Panc1 (cell line): ENCODE measurements around the gene HGFAC. TPM values are rescaled to one million over a fixed set of nuclear protein-coding genes. Genes with fewer than 3 reads are reported as not detected.

Experiments
- ATAC-seq: fragments of 200-7000 bp; cut with Tn5 transposase; 2 replicates; pipeline ENCODE4 v1.9.1; 2020; ENCODE audit warnings: mild to moderate bottlenecking, moderate library complexity
- BruUV-seq: library from RNA; stranded (reverse); fragments of 400-500 nt; replicated peaks from 2 replicates; lab custom pipeline; 2021; lab: Mats Ljungman, UMichigan
- CTCF ChIA-PET: fragments of 300-600 bp; sonication (Branson Sonifier 250); formaldehyde crosslinking; loops from one replicate; lab custom pipeline; 2022; ENCODE audit warnings: antibody characterized with exemption; lab: Charles Lee
- POLR2A ChIA-PET: fragments of 300-600 bp; sonication (Branson Sonifier 250); formaldehyde crosslinking; loops from one replicate; lab custom pipeline; 2022; ENCODE audit warnings: antibody characterized with exemption; lab: Charles Lee
- DNase-seq: peaks from one replicate; pipeline ENCODE4 v3.0.0-alpha.2; 2010; ENCODE audit warnings: low read depth, low spot score
- H3K27ac ChIP-seq: 2 replicates; pipeline ENCODE4 v1.5.1; 2011; ENCODE audit warnings: mild to moderate bottlenecking, low read length, inconsistent platforms
- H3K27me3 ChIP-seq: fragments of 200-500 bp; sonication (Bioruptor generic); 2 replicates; pipeline ENCODE4 v1.6.0; 2014; ENCODE audit warnings: low read length, inconsistent platforms; ENCODE audit not compliant: control insufficient read depth, insufficient read depth
- H3K36me3 ChIP-seq: fragments of 200-500 bp; sonication (Bioruptor generic); 2 replicates; pipeline ENCODE4 v1.5.1; 2014; ENCODE audit warnings: inconsistent platforms, mild to moderate bottlenecking, low read length, moderate library complexity; ENCODE audit not compliant: control insufficient read depth, insufficient read depth
- H3K4me1 ChIP-seq: 2 replicates; pipeline ENCODE4 v1.5.1; 2011; ENCODE audit warnings: inconsistent platforms, mild to moderate bottlenecking, low read length, moderate library complexity; ENCODE audit not compliant: control insufficient read depth, insufficient read depth
- H3K4me3 ChIP-seq, 2 experiments: 2 replicates each; pipeline ENCODE4 v1.5.1; 2011 to 2012; ENCODE audit warnings: low read depth in 2 of 2, low read length in 2 of 2, mild to moderate bottlenecking in 2 of 2, inconsistent platforms in 1 of 2, moderate library complexity in 1 of 2
- H3K9me3 ChIP-seq: fragments of 200-500 bp; sonication (Bioruptor generic); 2 replicates; pipeline ENCODE4 v1.5.1; 2014; ENCODE audit warnings: low read depth, mild to moderate bottlenecking, inconsistent platforms, low read length, moderate library complexity; ENCODE audit not compliant: control insufficient read depth, insufficient read depth
- CTCF ChIP-seq: fragments of 450-650 bp; IDR thresholded peaks from 2 replicates; pipeline ENCODE4 v1.5.1; 2017; ENCODE audit warnings: mild to moderate bottlenecking
- POLR2AphosphoS5 ChIP-seq: IDR thresholded peaks from 2 replicates; pipeline ENCODE4 v1.6.1; 2012; ENCODE audit warnings: mild to moderate bottlenecking, low read depth, low read length, moderate library complexity
- REST ChIP-seq, 2 experiments: IDR thresholded peaks; 2 replicates each; pipeline ENCODE4 v1.6.1; 2011 to 2012; ENCODE audit warnings: low read depth in 2 of 2, control low read depth in 1 of 2, low read length in 1 of 2, mild to moderate bottlenecking in 1 of 2, moderate library complexity in 1 of 2; ENCODE audit not compliant: insufficient read depth in 1 of 2
- SIN3A ChIP-seq: IDR thresholded peaks from 2 replicates; pipeline ENCODE4 v1.6.1; 2012; ENCODE audit warnings: low read depth, mild to moderate bottlenecking, low read length, moderate library complexity, borderline replicate concordance; ENCODE audit not compliant: insufficient read depth
- TCF7L2 ChIP-seq: IDR thresholded peaks from 2 replicates; pipeline ENCODE4 v1.6.1; 2011; ENCODE audit warnings: mild to moderate bottlenecking, low read depth, low read length, inconsistent platforms
- in situ Hi-C: cut with HindIII; loops from 2 replicates; pipeline ENCODE4 v1.10.0; 2016; ENCODE audit warnings: low sequenced_read_pairs, low pct_unique_long_range_greater_than_20kb
- intact Hi-C: fragments of 100-400 bp; cut with micrococcal nuclease; formaldehyde crosslinking; loops from one replicate; pipeline ENCODE4 v1.10.0; 2022; ENCODE audit not compliant: unreplicated experiment
- total RNA-seq: library from RNA; stranded (reverse); gene quantifications from one replicate; pipeline ENCODE4 v1.2.1, GENCODE V29; 2021; ENCODE audit not compliant: unreplicated experiment

The HGFAC gene
- total RNA-seq, 1 experiment from 2014 or later: 0.59 TPM

- CTCF ChIA-PET: no interaction called here
- no TSS peak for BruUV-seq
- Histone ChIP-seq H3K4me3 (no peak overlapping the region), H3K27me3 (no peaks in the 10 kb centered on the region), H3K36me3 (no peaks in the 10 kb centered on the region), H3K9me3 (no peaks in the 10 kb centered on the region), H3K27ac (no peak overlapping the region), H3K4me1 (no peaks in the 10 kb centered on the region)
- ATAC-seq (no peak), DNase-seq (no peak)
- TF ChIP-seq SIN3A: no peak
- no peak for TF ChIP-seq POLR2AphosphoS5
- no peak for TF ChIP-seq REST (IDR thresholded peaks at IDR 0.05; ENCODE audit: insufficient read depth in 1 of 2, low read depth in 2 of 2, low read length in 1 of 2)
- TF ChIP-seq CTCF: no peak
- no peak for TF ChIP-seq TCF7L2
- in situ Hi-C loops: no loop called here
- intact Hi-C loops: no loop called here
- POLR2A ChIA-PET: no interaction called here
These were observed 30.1 kb upstream of the HGFAC start for GRCh38 chr4:3411676-3412075.

- no peak overlapping the region for H3K27ac ChIP-seq
- ChIA-PET CTCF (no interaction called here), POLR2A (no interaction called here)
- no peaks in the 10 kb centered on the region for H3K36me3 ChIP-seq
- no peak for ATAC-seq
- no peak overlapping the region for H3K4me3 ChIP-seq
- no peaks in the 10 kb centered on the region for H3K9me3 ChIP-seq
- no TSS peak for BruUV-seq
- no peaks in the 10 kb centered on the region for H3K27me3 ChIP-seq
- TF ChIP-seq REST (IDR thresholded peaks at IDR 0.05; ENCODE audit: insufficient read depth in 1 of 2, low read depth in 2 of 2, low read length in 1 of 2) (no peak), TCF7L2 (no peak), SIN3A (no peak), POLR2AphosphoS5 (no peak), CTCF (no peak)
- H3K4me1 ChIP-seq: no peaks in the 10 kb centered on the region
- DNase-seq: no peak
- in situ Hi-C loops: no loop called here
- intact Hi-C loops: no loop called here
These were observed 29.3 kb upstream of the HGFAC start for GRCh38 chr4:3412257-3413020.
